ENCODE results near the gene CEMP1. TPM values are rescaled to one million over a fixed set of nuclear protein-coding genes. Genes with fewer than 3 reads are reported as not detected.
"Not testable (repeated sequence)": the region's sequence is repeated elsewhere in the genome, so short reads cannot be mapped to it uniquely, and the experiment has no call there.

CEMP1 gene
- total RNA-seq, 1 donor from 2014 or later = not detected

GRCh38 chr16:2560798-2561133 is 29.6 kb upstream of the CEMP1 start:
- H3K27ac Mint-ChIP-seq (ENCODE audit: unreplicated experiment); H3K27me3 Mint-ChIP-seq (ENCODE audit: unreplicated experiment); DNase-seq (ENCODE audit: extremely low spot score, unreplicated experiment); H3K9me3 Mint-ChIP-seq (ENCODE audit: unreplicated experiment); H3K4me3 Mint-ChIP-seq (ENCODE audit: unreplicated experiment); H3K4me1 Mint-ChIP-seq (ENCODE audit: unreplicated experiment); H3K36me3 Mint-ChIP-seq (ENCODE audit: unreplicated experiment): not testable (repeated sequence)
- TF ChIP-seq, protein P1, sequence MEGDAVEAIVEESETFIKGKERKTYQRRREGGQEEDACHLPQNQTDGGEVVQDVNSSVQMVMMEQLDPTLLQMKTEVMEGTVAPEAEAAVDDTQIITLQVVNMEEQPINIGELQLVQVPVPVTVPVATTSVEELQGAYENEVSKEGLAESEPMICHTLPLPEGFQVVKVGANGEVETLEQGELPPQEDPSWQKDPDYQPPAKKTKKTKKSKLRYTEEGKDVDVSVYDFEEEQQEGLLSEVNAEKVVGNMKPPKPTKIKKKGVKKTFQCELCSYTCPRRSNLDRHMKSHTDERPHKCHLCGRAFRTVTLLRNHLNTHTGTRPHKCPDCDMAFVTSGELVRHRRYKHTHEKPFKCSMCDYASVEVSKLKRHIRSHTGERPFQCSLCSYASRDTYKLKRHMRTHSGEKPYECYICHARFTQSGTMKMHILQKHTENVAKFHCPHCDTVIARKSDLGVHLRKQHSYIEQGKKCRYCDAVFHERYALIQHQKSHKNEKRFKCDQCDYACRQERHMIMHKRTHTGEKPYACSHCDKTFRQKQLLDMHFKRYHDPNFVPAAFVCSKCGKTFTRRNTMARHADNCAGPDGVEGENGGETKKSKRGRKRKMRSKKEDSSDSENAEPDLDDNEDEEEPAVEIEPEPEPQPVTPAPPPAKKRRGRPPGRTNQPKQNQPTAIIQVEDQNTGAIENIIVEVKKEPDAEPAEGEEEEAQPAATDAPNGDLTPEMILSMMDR (IDR thresholded peaks at IDR 0.05) = peak; percentile 53

- not testable (repeated sequence) for H3K27ac Mint-ChIP-seq (ENCODE audit: unreplicated experiment); H3K27me3 Mint-ChIP-seq (ENCODE audit: unreplicated experiment); H3K9me3 Mint-ChIP-seq (ENCODE audit: unreplicated experiment); H3K36me3 Mint-ChIP-seq (ENCODE audit: unreplicated experiment); H3K4me1 Mint-ChIP-seq (ENCODE audit: unreplicated experiment); DNase-seq (ENCODE audit: extremely low spot score, unreplicated experiment); H3K4me3 Mint-ChIP-seq (ENCODE audit: unreplicated experiment)
Observed at GRCh38 chr16:2560131-2560797, 29.1 kb upstream of the CEMP1 start.

DNA sequence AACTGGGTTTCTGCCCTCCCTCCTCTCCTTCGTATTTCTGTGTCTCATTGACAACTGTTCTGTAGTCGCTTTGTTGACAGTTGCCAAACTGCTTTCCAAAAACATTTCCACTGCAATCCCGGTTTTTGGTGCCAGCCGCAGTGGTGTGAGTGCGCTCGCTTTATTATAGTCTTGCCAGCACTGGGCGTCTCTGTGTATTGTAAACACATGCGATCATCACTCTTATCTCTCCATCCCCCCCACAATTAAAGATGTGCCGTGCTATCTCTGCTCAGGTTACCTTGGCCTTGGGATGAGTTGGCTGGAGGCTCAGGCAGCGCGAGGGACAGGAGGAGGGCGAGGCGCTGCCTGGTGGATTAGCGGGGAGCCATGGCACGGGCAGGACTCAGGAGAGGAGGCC is 25.9 kb upstream of the CEMP1 start:
- not testable (repeated sequence) for H3K27ac Mint-ChIP-seq (ENCODE audit: unreplicated experiment); H3K36me3 Mint-ChIP-seq (ENCODE audit: unreplicated experiment); DNase-seq (ENCODE audit: extremely low spot score, unreplicated experiment); H3K4me3 Mint-ChIP-seq (ENCODE audit: unreplicated experiment); H3K4me1 Mint-ChIP-seq (ENCODE audit: unreplicated experiment); H3K9me3 Mint-ChIP-seq (ENCODE audit: unreplicated experiment); H3K27me3 Mint-ChIP-seq (ENCODE audit: unreplicated experiment)

DNA sequence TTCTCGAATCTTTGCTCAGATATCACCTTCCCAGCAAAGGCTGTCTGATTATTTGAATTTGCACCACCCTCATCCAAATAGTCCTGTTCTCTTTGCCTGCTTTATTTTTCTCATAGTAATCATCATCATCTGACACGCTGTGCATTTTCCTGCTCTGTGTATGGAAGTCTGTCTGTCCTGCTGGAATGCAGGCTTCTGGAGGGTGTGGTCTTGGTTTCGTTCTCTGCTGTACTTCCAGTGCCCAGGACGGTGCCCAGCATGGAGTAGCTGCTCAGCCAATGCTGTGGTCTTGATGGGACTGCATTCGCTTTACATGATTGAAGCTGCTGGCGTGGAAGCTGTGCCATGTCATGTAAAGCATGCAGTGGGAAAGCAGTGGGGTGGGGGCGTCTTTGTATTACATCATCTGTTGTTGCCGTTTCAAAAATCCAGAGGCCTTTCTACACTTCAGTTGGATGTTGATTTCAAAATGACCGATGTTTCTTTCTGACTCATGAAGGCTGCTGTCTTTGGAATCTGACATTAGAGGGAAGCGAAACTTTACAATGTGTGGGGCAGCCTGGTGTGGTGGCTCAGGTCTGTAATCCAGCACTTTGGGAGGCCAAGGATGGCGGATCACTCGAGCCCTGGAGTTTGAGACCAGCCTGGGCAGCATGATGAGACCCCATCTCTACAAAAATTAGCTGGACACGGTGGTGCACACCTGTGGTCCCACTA is 23.7 kb upstream of the CEMP1 start:
- DNase-seq (ENCODE audit: extremely low spot score, unreplicated experiment); H3K4me1 Mint-ChIP-seq (ENCODE audit: unreplicated experiment): not testable (repeated sequence)

DNA sequence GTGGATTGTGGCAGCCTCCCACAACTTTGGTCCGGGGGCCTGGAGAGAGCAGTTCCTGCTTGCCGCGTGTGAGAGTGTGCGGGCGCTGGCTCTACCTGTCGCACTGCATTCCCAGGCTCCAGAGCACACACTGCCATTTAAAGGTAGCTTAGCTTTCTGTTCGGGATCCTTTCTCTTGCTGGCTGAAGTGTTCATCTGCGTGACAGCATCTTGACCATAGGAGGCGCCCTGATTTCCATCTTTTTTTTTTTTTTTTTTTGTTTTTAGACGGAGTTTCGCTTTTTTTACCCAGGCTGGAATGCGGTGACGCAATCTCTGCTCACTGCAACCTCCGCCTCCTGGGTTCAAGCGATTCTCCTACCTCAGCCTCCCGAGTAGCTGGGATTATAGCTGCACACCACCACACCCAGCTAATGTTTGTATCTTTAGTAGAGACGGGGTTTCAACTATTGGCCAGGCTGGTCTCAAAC is 20.2 kb upstream of the CEMP1 start:
- DNase-seq (ENCODE audit: extremely low spot score, unreplicated experiment); H3K36me3 Mint-ChIP-seq (ENCODE audit: unreplicated experiment); H3K9me3 Mint-ChIP-seq (ENCODE audit: unreplicated experiment); H3K27ac Mint-ChIP-seq (ENCODE audit: unreplicated experiment); H3K4me3 Mint-ChIP-seq (ENCODE audit: unreplicated experiment); H3K27me3 Mint-ChIP-seq (ENCODE audit: unreplicated experiment); H3K4me1 Mint-ChIP-seq (ENCODE audit: unreplicated experiment): not testable (repeated sequence)
- TF ChIP-seq, protein P1 (IDR thresholded peaks at IDR 0.05) = peak; percentile 21

More for the DNA sequence above, 23.7 kb upstream of the CEMP1 start:
- not testable (repeated sequence) for H3K9me3 Mint-ChIP-seq (ENCODE audit: unreplicated experiment); H3K27me3 Mint-ChIP-seq (ENCODE audit: unreplicated experiment); H3K27ac Mint-ChIP-seq (ENCODE audit: unreplicated experiment); H3K4me3 Mint-ChIP-seq (ENCODE audit: unreplicated experiment); H3K36me3 Mint-ChIP-seq (ENCODE audit: unreplicated experiment)

- not testable (repeated sequence) for H3K36me3 Mint-ChIP-seq (ENCODE audit: unreplicated experiment); H3K27ac Mint-ChIP-seq (ENCODE audit: unreplicated experiment); H3K4me3 Mint-ChIP-seq (ENCODE audit: unreplicated experiment); H3K27me3 Mint-ChIP-seq (ENCODE audit: unreplicated experiment); DNase-seq (ENCODE audit: extremely low spot score, unreplicated experiment); H3K4me1 Mint-ChIP-seq (ENCODE audit: unreplicated experiment); H3K9me3 Mint-ChIP-seq (ENCODE audit: unreplicated experiment)
Observed at GRCh38 chr16:2550283-2550878, 19.2 kb upstream of the CEMP1 start.

GRCh38 chr16:2543771-2544170 is 12.6 kb upstream of the CEMP1 start:
- H3K36me3 Mint-ChIP-seq (ENCODE audit: unreplicated experiment); H3K4me3 Mint-ChIP-seq (ENCODE audit: unreplicated experiment): not testable (repeated sequence)

GRCh38 chr16:2541409-2541808 is 10.2 kb upstream of the CEMP1 start:
- not testable (repeated sequence) for H3K9me3 Mint-ChIP-seq (ENCODE audit: unreplicated experiment); H3K4me3 Mint-ChIP-seq (ENCODE audit: unreplicated experiment); H3K36me3 Mint-ChIP-seq (ENCODE audit: unreplicated experiment); H3K27me3 Mint-ChIP-seq (ENCODE audit: unreplicated experiment); DNase-seq (ENCODE audit: extremely low spot score, unreplicated experiment)
- H3K4me1 Mint-ChIP-seq (ENCODE audit: unreplicated experiment) = peaks cover 39% of the 10 kb centered on the region
- peak overlapping the region; percentile 11 for H3K27ac Mint-ChIP-seq (ENCODE audit: unreplicated experiment)

More at GRCh38 chr16:2543771-2544170, 12.6 kb upstream of the CEMP1 start:
- not testable (repeated sequence) for H3K9me3 Mint-ChIP-seq (ENCODE audit: unreplicated experiment); H3K27ac Mint-ChIP-seq (ENCODE audit: unreplicated experiment); DNase-seq (ENCODE audit: extremely low spot score, unreplicated experiment); H3K27me3 Mint-ChIP-seq (ENCODE audit: unreplicated experiment)
- H3K4me1 Mint-ChIP-seq (ENCODE audit: unreplicated experiment) = peaks cover 28% of the 10 kb centered on the region

DNA sequence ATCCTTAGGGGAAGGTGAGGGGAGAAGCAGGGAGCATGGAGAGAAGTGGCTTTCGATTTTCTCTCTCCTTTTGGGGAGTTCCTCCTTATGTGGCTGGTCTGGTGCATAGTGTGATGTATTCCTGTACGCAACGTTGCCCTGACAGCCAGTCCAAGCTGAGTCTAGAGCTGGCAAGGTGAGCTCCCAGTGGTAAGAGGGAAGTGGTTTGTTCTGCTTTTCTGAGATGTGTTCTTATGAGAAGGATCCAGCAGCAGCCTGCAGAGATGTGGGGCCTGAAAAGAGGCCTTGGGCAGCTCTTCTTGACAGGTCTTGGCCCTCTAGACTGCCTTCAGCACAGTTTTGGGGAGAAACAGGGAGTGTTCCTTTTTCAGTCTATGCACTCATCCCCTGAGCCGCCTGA is 9.7 kb upstream of the CEMP1 start:
- H3K4me1 Mint-ChIP-seq (ENCODE audit: unreplicated experiment) = peaks cover 41% of the 10 kb centered on the region
- H3K9me3 Mint-ChIP-seq (ENCODE audit: unreplicated experiment); H3K27me3 Mint-ChIP-seq (ENCODE audit: unreplicated experiment); H3K36me3 Mint-ChIP-seq (ENCODE audit: unreplicated experiment); H3K4me3 Mint-ChIP-seq (ENCODE audit: unreplicated experiment); DNase-seq (ENCODE audit: extremely low spot score, unreplicated experiment): not testable (repeated sequence)
- peak overlapping the region; percentile 11 for H3K27ac Mint-ChIP-seq (ENCODE audit: unreplicated experiment)
